22Rv1 (cell line): ENCODE measurements around the gene WFS1.

Experiments used
- ZFX ChIP-seq: fragments of 450-650 bp; IDR thresholded peaks from 2 replicates; pipeline ENCODE4 v1.6.1; 2017; ENCODE audit warnings: antibody characterized with exemption, borderline replicate concordance
- TF ChIP-seq, protein P1 (sequence below): fragments of 450-650 bp; IDR thresholded peaks from 2 replicates; pipeline ENCODE4 v1.5.1; 2017; ENCODE audit warnings: mild to moderate bottlenecking

DNA sequence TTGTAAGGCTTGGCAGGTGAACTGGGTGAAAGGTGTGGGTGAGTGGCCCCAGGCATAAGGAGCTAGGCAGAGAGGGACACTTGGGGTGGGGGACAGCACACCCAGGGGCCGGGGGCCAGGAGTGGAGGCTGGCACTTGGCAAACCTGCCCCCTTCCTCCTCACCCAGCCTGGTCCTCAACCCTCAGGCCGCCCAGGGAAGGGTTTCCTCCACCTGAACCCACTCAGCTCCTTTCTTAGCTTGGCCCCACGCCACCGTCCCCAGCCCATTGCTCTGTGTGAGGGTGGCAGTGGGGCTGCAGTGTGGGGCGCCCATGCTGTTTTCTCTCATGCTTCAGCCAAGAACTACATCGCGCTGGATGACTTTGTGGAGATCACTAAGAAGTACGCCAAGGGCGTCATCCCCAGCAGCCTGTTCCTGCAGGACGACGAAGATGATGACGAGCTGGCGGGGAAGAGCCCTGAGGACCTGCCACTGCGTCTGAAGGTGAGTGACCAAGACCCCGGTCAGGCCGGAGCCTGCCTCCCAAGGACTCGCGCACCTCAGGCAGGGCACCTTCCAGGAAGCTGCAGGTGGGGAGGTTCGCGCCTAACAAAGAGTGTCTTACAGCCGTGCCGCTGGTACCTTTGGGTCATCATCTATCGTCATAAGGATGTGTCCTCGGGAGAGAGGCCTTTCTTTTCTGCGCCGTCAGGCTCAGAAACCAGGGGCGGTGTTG lies 25.2 kb downstream of the WFS1 start:
- TF ChIP-seq, protein P1, sequence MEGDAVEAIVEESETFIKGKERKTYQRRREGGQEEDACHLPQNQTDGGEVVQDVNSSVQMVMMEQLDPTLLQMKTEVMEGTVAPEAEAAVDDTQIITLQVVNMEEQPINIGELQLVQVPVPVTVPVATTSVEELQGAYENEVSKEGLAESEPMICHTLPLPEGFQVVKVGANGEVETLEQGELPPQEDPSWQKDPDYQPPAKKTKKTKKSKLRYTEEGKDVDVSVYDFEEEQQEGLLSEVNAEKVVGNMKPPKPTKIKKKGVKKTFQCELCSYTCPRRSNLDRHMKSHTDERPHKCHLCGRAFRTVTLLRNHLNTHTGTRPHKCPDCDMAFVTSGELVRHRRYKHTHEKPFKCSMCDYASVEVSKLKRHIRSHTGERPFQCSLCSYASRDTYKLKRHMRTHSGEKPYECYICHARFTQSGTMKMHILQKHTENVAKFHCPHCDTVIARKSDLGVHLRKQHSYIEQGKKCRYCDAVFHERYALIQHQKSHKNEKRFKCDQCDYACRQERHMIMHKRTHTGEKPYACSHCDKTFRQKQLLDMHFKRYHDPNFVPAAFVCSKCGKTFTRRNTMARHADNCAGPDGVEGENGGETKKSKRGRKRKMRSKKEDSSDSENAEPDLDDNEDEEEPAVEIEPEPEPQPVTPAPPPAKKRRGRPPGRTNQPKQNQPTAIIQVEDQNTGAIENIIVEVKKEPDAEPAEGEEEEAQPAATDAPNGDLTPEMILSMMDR, result no peak
- TF ChIP-seq ZFX, result no peak
